MCF 10A (cell line): ENCODE results near the gene GIMAP2. TPM values are rescaled to one million over a fixed set of nuclear protein-coding genes. Genes with fewer than 3 reads are reported as not detected.

Experiments
- Bru-seq: library from RNA; stranded (reverse); fragments of 400-500 nt; gene quantifications from one replicate; lab custom pipeline; 2021; lab: Mats Ljungman, UMichigan
- BruChase-seq, 2 experiments: library from RNA; stranded (reverse); fragments of 400-500 nt; gene quantifications; one replicate each; lab custom pipeline; 2021; lab: Mats Ljungman, UMichigan
- BruUV-seq: library from RNA; stranded (reverse); fragments of 400-500 nt; replicated peaks from 2 replicates; lab custom pipeline; 2021; lab: Mats Ljungman, UMichigan
- CTCF ChIA-PET: fragments of 300-600 bp; sonication (Branson Sonifier 250); formaldehyde crosslinking; extraction: SDS; loops from one replicate; lab custom pipeline; 2021; ENCODE audit warnings: antibody characterized with exemption, inconsistent platforms; lab: Yijun Ruan, JAX
- POLR2A ChIA-PET: fragments of 300-600, 350-650 bp; sonication (Branson Sonifier 250); formaldehyde crosslinking; extraction: SDS; loops from one replicate; lab custom pipeline; 2020; ENCODE audit warnings: antibody characterized with exemption, inconsistent platforms; lab: Yijun Ruan, JAX
- DNase-seq: peaks from one replicate; pipeline ENCODE4 v3.0.0-alpha.2; 2018; ENCODE audit not compliant: unreplicated experiment
- H3K27ac Mint-ChIP-seq: one replicate; pipeline ENCODE4 v1.8.0; 2022; ENCODE audit warnings: mild to moderate bottlenecking, low read depth, mixed read lengths; ENCODE audit not compliant: unreplicated experiment
- H3K27me3 Mint-ChIP-seq: one replicate; pipeline ENCODE4 v1.8.0; 2022; ENCODE audit warnings: mixed read lengths; ENCODE audit not compliant: insufficient read depth, unreplicated experiment
- H3K36me3 Mint-ChIP-seq: one replicate; pipeline ENCODE4 v1.8.0; 2022; ENCODE audit warnings: mild to moderate bottlenecking, moderate library complexity, mixed read lengths; ENCODE audit not compliant: insufficient read depth, unreplicated experiment
- H3K4me1 Mint-ChIP-seq: one replicate; pipeline ENCODE4 v1.8.0; 2022; ENCODE audit warnings: mixed read lengths; ENCODE audit not compliant: insufficient read depth, unreplicated experiment
- H3K4me3 Mint-ChIP-seq: one replicate; pipeline ENCODE4 v1.8.0; 2022; ENCODE audit warnings: mild to moderate bottlenecking, moderate library complexity, mixed read lengths; ENCODE audit not compliant: unreplicated experiment
- H3K9me3 Mint-ChIP-seq: one replicate; pipeline ENCODE4 v1.8.0; 2022; ENCODE audit warnings: mixed read lengths; ENCODE audit not compliant: unreplicated experiment
- CTCF ChIP-seq: fragments of 200-600 bp; IDR thresholded peaks from one replicate; pipeline ENCODE4 v1.8.0; 2022; ENCODE audit warnings: antibody characterized with exemption, mild to moderate bottlenecking; ENCODE audit not compliant: unreplicated experiment
- intact Hi-C: fragments of 100-400 bp; cut with micrococcal nuclease; formaldehyde crosslinking; loops from 2 replicates; pipeline ENCODE4 v1.14.1; 2022
- long read RNA-seq: library from polyadenylated mRNA; stranded (forward); transcript quantifications from one replicate; pipeline ENCODE4 v2.0.0, GENCODE V29; 2022
- total RNA-seq: library from RNA; stranded (reverse); gene quantifications from 2 replicates; pipeline ENCODE4 v1.2.3, GENCODE V29; 2022

Gene GIMAP2
- not detected in 2 replicates for total RNA-seq
- Bru-seq, nascent RNA, result percentile 10 among the genes with signal in this experiment
- not detected for BruChase-seq, experiment 1, labeled RNA remaining after a 6-hour chase
- percentile 15 among the genes with signal in this experiment for BruChase-seq, experiment 2, labeled RNA remaining after a 2-hour chase
- long read RNA-seq, result 0 reads

DNA sequence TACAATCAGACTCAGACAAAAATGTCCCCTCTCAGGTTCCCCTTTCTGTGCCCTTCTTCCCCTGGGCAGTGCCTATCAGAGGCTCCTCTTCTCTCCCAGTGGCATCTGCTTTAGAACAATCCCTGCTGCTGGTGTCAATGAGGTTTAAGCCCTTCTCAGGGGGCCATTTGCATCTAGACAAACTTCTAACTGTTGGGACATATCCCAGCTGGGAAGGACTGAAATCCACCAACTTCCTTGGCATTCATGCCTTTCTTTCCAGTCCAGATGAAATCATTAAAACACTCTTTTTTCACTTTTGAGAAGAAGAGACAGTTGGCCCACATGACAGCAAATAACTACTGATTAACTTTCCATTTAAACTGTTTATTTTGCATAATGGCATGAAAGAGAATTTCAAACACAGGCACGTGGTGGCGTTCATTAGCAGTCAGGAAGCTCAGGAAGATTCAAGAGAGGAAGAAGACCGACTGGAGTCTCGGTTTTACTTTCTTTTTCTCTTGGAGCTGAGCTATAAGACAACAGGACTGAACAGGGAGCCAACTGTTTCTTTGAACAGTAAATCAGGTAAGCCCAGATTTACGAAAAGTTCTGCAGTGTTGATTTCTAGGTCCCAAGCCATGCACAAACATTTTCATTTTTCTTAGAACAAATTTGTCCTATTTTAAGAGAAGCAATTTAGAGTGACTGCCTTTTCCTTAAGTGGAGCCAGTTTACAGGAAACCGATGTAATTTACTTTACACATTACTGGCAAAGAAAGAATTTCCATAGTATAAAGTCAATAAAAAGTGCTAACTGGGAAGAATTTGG lies at the start of gene GIMAP2:
Gene GIMAP2 (plus strand): TSS at position 488 of the 811 bp plus-strand sequence. CDS start 1,354 bp downstream, outside the sequence.
- BruUV-seq, result no TSS peak
- H3K27ac Mint-ChIP-seq, result peak within 1 kb of the TSS; percentile 52
- no peaks in the 10 kb centered on the region for H3K36me3 Mint-ChIP-seq
- H3K4me1 Mint-ChIP-seq, result peaks cover 6% of the 10 kb centered on the region
- H3K27me3 Mint-ChIP-seq, result no peaks in the 10 kb centered on the region
- no peak for TF ChIP-seq CTCF
- DNase-seq, result peak; percentile 33
- peaks cover 8% of the 10 kb centered on the region for H3K9me3 Mint-ChIP-seq
- POLR2A ChIA-PET, result interaction anchor here (0.7 kb wide), 1 partner anchor 651 kb away, joined by 3 read pairs; no protein-coding TSS in a partner anchor
- CTCF ChIA-PET, result no interaction called here
- intact Hi-C loops, result no loop called here
- peak within 1 kb of the TSS; percentile 57 for H3K4me3 Mint-ChIP-seq

DNA sequence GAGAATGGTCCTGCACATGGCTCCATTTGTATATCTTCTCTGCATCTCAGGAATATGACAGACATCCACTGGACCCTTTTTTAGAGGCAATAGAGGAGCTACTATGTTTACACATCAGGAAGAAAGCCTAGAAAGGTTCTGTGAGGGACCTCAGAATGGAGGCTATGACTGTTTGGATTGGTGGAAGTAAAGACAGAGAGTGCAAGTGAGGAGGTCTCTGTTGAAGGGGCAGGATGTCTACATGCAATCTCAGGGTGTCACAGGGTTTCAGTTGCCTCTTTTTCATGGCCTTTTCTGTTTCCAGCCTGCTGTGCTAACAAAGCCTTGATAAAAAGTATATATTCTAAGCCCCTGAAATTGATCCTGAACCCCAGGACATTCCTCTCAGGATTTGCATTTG lies 43.7 kb upstream of the GIMAP2 start:
- Mint-ChIP-seq H3K4me1 (no peaks in the 10 kb centered on the region), H3K36me3 (no peaks in the 10 kb centered on the region), H3K27ac (no peak overlapping the region), H3K4me3 (no peak overlapping the region), H3K9me3 (peaks cover 19% of the 10 kb centered on the region), H3K27me3 (no peaks in the 10 kb centered on the region)
- intact Hi-C loops, result no loop called here
- DNase-seq, result no peak
- CTCF ChIA-PET, result no interaction called here
- TF ChIP-seq CTCF, result no peak
- no TSS peak for BruUV-seq
- POLR2A ChIA-PET, result interaction anchor here (0.5 kb wide), 1 partner anchor 17 kb away, joined by 3 read pairs; no protein-coding TSS in a partner anchor

DNA sequence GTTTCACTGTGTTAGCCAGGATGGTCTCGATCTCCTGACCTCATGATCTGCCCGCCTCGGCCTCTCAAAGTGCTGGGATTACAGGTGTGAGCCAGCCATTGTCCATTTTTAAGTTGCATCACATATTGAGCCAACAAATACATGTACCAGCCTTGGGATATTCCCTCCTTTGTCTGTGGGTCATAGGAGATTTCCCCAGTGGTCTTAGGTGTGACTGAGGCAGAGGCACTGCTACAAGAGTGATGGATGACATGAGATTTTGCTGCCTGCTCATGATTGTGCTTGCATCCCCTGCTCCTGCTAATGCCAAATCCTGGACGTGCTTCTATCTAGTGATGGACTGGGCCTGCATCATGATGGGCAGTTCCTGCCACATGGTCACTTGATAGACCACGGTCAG lies 42.6 kb upstream of the GIMAP2 start:
- no peak overlapping the region for H3K27ac Mint-ChIP-seq
- peaks cover 11% of the 10 kb centered on the region for H3K9me3 Mint-ChIP-seq
- no peaks in the 10 kb centered on the region for H3K27me3 Mint-ChIP-seq
- no TSS peak for BruUV-seq
- no peak overlapping the region for H3K4me3 Mint-ChIP-seq
- no peaks in the 10 kb centered on the region for H3K36me3 Mint-ChIP-seq
- no peaks in the 10 kb centered on the region for H3K4me1 Mint-ChIP-seq
- TF ChIP-seq CTCF, result no peak
- no peak for DNase-seq
- CTCF ChIA-PET, result no interaction called here
- POLR2A ChIA-PET, result no interaction called here
- intact Hi-C loops, result no loop called here

- H3K4me1 Mint-ChIP-seq, result no peaks in the 10 kb centered on the region
- BruUV-seq, result no TSS peak
- DNase-seq, result no peak
- CTCF ChIA-PET, result no interaction called here
- no peak overlapping the region for H3K27ac Mint-ChIP-seq
- TF ChIP-seq CTCF, result no peak
- no peaks in the 10 kb centered on the region for H3K36me3 Mint-ChIP-seq
- intact Hi-C loops, result no loop called here
- POLR2A ChIA-PET, result no interaction called here
- H3K4me3 Mint-ChIP-seq, result no peak overlapping the region
- no peaks in the 10 kb centered on the region for H3K9me3 Mint-ChIP-seq
- H3K27me3 Mint-ChIP-seq, result no peaks in the 10 kb centered on the region
Observed at GRCh38 chr7:150645259-150646020, 40.1 kb upstream of the GIMAP2 start.
